D721Med (cell line): ENCODE data around the gene PTPRM.

Experiments
- DNase-seq: peaks from one replicate; pipeline ENCODE4 v3.0.0; 2011; ENCODE audit warnings: low spot score; ENCODE audit not compliant: insufficient read length
- FAIRE-seq: peaks from 2 replicates; lab custom pipeline; 2011; peaks lifted over from hg19 to GRCh38; lab: Jason Lieb, UNC
- CTCF ChIP-seq: IDR thresholded peaks from 2 replicates; pipeline ENCODE4 v1.5.1; 2012; ENCODE audit warnings: mild to moderate bottlenecking, control low read depth; ENCODE audit not compliant: insufficient read depth; ENCODE audit errors: missing control alignments

Gene PTPRM

GRCh38 chr18:8272254-8272653 lies 705.1 kb downstream of the PTPRM start:
- FAIRE-seq (no peak), DNase-seq (no peak)
- TF ChIP-seq CTCF = no peak

GRCh38 chr18:8274370-8274769 lies 707.3 kb downstream of the PTPRM start:
- DNase-seq (no peak), FAIRE-seq (no peak)
- no peak for TF ChIP-seq CTCF

GRCh38 chr18:8276406-8276805 lies 709.3 kb downstream of the PTPRM start:
- DNase-seq = no peak
- FAIRE-seq = no peak
- TF ChIP-seq CTCF = no peak

GRCh38 chr18:8277270-8277669 lies 710.2 kb downstream of the PTPRM start:
- DNase-seq (no peak), FAIRE-seq (no peak)
- no peak for TF ChIP-seq CTCF

- FAIRE-seq (no peak), DNase-seq (no peak)
- no peak for TF ChIP-seq CTCF
Measured at GRCh38 chr18:8279346-8279745, 712.2 kb downstream of the PTPRM start.

- FAIRE-seq (no peak), DNase-seq (no peak)
- TF ChIP-seq CTCF = no peak
Measured at GRCh38 chr18:8279781-8280330, 712.7 kb downstream of the PTPRM start.

GRCh38 chr18:8283891-8284585 lies 716.9 kb downstream of the PTPRM start:
- DNase-seq = no peak
- no peak for TF ChIP-seq CTCF
- FAIRE-seq = no peak
